GM19043 (cell line): ENCODE measurements around the gene SSBP4.

Source experiments
- ATAC-seq: cut with Tn5 transposase; IDR thresholded peaks from one replicate; pipeline ENCODE4 v1.9.1; 2021; ENCODE audit warnings: low read depth; ENCODE audit not compliant: unreplicated experiment

The SSBP4 gene

DNA sequence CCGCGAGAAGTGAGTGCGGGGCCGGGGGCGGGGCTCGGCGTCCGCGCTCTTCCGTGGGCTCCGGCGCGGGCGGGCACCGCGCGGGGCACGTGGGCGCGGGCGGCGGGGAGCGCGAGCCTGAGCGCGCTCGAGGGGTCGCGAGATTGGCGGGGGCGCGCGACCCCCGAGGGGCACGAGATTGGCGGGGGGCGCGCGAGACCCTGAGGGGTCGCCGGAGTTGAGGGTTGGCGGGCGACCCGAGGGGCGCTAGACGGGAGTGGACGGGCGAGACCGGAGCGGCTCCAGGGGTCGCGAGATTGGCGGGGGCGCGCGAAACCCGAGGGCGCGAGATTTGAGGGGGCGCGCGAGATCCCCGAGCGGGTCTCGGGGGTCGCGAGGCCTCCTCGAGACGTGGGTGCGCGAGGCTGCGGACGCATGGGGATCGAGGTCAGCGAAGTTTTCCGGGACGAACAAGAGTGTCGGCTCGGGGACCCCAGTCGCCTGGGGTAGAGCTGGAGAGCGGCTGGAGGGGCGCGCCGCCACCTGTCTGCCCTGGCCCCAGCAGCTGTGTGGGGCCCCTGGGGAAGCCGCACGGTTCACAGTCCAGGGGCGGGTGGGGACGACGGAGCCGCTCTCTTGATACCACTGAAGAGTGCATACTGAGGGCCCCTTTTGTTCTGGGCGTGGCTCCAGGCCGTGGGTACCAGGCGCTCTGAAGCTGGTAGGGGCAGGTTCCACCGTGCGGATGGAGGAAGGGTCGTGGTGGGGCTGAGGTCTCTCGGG, 682 bp downstream of the SSBP4 start:
- ATAC-seq = no peak

- no peak for ATAC-seq
Measured at GRCh38 chr19:18420930-18421329, 1.7 kb downstream of the SSBP4 start.

GRCh38 chr19:18421371-18421959, 2.3 kb downstream of the SSBP4 start:
- no peak for ATAC-seq

DNA sequence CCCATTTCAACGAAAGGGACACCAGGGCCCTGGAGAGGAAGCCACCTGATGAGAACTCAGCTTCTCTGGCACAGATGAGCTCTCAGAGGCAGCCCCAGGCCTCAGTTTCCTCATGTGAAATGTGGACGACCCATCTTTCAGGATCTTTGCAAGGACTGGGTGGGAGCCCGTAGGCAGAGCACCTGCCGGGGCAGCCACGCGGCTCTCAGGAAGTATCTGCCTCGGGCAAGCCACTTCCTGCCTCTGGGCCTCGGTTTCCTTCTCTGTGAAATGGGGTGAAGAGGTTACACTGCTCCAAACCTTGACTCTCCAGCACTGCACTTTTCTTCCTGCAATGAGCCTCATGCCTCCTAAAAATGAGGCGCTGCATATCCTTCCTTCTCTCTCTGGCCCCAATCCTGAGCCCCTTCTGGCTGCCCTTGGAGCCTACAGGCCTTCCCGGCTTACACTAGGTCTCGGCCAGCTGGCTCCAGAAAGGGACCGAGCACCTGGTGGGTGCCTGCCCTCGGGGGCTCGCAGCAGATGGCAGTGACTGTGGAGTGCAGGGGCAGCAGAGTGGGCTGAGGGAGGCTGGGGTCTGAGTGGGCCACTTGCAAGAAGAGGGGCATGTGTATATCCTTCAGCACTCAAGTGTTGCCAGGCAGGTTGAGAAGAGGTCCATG, 3.5 kb downstream of the SSBP4 start:
- no peak for ATAC-seq

DNA sequence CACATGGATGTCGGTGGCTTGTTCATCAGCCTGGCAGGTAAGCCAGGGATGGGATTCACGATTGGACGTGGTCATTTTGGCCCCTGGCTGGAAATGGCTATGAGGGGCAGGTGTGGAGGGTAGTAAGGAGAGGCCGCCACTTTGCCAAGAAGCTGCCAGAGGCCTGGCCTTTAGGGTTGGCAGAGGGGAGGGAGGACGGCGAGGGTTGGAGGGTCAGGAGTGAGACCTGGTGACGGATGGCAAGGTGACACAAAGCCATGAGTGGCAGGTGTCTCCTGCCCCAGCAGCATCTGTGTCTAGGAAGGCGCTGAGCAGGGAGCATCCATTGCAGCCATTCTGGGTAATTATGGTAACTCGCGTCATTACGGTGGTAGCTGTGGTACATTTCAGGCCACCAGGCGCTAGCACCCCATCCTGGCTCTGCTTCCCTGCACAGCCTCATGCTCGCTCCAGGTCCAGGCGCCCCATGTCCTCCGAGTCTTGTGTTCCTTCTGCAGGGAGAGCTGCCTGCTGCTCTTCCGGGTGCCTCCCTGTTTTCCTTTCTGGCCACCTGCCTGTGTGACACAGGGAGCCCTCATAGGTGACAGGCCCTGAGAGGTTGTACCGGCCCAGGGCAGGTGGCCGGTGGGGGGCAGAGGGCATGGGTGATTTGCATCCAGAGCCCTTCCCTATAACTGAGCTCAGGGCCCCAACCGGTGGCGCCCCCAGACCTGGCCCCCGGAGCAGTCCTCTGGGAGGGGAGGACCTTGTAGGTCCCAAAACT, 4.2 kb downstream of the SSBP4 start:
- ATAC-seq = no peak

GRCh38 chr19:18424122-18424889, 5.1 kb downstream of the SSBP4 start:
- ATAC-seq = no peak

GRCh38 chr19:18424890-18425514, 5.8 kb downstream of the SSBP4 start:
- ATAC-seq = no peak

DNA sequence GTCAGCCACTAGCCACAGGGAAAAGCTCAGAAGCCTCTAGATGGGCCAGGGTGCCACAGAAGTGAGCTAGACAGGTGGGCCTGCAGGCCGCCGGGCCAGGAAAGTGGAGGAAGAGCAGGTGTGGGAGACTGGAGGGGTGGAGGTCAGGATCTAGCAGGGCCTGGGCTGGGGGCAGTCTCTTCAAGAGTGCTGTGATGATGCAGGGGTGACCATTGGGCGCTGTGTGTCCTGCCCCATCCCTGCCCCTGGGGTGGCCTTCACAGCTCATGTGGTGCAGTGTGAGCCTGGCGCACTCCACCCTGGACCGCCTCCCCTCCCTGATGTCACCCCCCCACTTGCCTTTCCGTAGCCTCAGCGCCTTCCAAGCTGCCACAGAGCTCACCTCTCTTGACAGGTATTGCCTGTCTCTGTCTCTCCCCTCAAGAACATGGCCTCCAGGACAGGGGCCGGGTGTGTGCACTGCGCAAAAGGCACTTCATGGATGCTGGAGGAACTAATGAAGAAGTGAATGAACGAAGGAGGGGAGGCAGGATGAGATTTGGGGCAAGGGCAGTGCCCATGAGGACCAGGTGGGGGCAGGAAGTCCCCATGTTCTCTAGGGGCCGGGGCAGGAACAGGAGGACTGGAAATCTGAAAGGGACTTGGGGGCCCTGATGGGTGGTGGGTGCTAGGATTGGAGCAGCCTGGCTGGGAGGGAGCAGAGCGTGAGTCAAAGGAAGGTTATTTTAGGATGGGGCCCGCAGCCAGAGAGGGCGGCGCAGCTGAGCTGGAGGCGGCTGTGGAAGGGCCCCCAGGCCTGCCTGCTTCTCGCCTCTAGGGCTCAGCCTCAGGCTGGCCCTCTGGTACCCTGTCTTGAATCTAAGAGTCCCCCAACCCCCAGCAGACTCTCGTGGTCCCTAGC, 6.6 kb downstream of the SSBP4 start:
- no peak for ATAC-seq

DNA sequence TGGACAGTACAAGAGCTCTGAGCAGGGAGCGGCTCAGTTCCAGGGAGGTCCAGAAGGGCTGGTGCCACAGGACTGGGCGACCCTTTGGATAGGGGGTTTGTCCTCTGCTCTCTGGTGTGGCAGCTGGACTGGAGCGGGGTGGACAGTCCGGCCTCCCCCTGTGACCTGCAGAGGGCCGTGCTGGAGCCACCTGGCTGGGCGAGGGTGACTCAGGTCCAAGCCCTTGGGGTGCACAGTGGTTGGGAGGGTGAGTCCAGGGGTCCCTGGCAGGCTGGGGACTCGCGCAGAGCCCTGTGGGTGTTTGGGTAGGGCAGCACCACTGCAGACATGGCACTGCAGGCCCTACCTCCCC, 7.2 kb downstream of the SSBP4 start:
- ATAC-seq = no peak

DNA sequence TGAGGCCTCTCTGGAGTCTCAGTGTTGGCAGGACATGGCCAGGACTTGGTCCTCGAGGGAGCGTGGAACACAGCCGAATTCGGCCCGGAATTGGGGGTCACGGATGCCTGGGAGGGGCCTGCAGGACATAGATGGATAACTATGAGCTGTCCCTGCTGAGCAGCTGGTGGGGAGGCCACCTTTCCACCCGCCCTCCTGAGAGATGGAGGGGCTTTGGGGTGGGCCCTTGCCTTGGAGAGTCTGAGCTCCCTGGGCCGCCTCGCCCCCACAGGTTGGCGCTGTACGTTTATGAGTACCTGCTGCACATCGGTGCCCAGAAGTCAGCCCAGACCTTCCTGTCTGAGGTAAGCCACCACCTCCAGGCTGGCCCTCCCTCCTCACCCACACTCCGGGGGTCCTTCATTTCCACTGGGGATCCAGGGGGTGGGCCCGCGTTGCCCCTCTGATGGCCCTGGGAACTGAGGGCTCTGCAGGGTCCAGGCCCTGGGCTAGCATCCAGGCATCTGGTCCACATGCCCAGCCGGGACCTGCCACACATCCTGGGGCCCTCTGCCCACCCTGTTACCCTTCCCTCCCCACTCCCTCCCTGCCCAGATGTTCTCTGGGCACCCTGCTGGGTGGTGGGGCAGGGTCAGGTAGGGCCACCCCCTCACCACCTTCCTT, 8.0 kb downstream of the SSBP4 start:
- no peak for ATAC-seq

GRCh38 chr19:18427743-18428113, 8.5 kb downstream of the SSBP4 start:
- ATAC-seq = no peak

DNA sequence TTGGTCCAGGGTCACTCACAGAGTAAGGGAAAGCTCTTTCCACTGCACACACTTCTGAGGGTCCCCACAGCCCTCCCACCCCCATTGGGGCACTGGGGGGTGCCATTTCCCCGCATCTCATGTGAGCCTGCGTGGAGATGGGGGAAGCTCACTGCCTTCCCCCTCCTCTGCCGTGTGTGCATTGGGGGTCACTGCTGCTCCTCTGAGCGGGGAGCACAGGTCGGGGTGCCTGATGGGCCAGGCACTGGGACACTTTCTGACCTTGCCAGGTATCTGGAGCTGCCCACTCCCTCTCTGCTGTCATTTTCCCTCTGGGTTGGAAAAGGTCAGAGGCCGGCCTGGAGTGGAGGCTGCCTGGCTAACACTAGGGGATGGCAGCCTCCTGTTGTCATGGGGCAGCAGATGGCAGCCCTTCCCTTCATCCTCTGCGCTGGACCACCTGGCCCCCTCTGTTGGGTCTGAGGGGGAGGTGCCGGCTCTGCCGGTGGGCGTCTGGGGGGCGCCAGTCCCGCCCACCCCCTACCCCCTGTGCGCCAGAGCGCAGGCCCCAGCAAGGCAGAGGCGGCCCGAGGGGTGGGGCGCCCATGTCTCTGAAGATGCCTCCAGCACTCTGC, 9.1 kb downstream of the SSBP4 start:
- ATAC-seq = no peak

GRCh38 chr19:18428787-18429674, 9.8 kb downstream of the SSBP4 start:
- ATAC-seq = peak; percentile 56

DNA sequence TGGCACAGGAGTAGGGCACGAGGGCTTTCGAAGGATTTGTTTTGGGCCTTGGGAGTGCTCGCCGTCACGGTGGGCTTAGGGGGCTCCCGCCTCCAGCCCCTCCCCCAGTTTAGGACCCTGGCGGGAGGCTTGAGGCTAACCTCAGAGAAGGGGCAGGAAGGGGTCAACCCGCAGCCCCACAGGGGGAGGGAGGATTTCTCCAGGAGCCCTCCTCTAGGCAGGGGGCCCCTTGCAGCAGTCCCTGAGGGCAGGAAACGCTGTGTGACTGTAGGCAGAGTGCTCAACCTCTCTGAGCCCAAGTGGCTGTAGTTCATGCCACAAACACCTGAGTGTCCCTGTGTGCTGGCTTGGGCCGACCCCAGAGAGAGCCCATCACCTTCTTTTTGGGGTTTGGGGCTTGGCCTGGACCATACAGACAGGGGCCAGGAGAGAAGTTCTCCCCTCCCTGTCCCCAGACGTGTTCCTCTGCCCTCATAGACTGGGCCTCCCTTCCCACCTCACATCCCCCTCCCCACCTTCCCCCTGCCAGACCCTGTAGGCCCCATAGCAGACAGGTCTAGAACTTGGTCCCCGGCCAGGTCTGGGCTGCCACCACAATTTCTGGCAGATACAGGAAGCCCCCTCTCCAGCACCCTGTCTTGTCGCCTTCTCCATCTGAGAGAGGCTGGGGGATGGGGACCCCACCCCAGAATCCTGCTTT, 10.7 kb downstream of the SSBP4 start:
- ATAC-seq = no peak

- ATAC-seq = no peak
Measured at GRCh38 chr19:18430417-18431144, 11.4 kb downstream of the SSBP4 start.
